HG02973 (cell line): ENCODE measurements around the gene PSMD13.
"Not testable (repeated sequence)": the region's sequence is repeated elsewhere in the genome, so short reads cannot be mapped to it uniquely, and the experiment has no call there.

Source experiments
- ATAC-seq: cut with Tn5 transposase; IDR thresholded peaks from one replicate; pipeline ENCODE4 v1.9.1; 2021; ENCODE audit warnings: moderate library complexity; ENCODE audit not compliant: unreplicated experiment

The PSMD13 gene

GRCh38 chr11:216081-216974 is 20.4 kb upstream of the PSMD13 start:
- ATAC-seq: no peak

DNA sequence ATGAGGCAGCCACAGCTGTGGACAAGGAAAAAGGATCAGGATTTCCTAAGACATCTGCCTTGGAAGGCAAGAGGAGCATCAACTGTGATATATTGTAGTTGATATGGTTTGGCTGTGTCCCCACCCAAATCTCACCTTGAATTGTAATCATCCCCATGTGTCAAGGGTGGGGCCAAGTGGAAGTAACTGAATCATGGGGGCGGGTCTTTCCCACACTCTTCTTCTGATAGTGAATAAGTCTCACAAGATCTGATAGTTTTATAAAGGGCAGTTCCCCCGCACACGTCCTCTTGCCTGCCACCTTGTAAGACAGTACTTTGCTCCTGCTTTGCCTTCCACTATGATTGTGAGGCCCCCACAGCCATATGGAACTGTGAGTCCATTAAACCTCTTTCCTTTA is 19.1 kb upstream of the PSMD13 start:
- ATAC-seq: no peak

DNA sequence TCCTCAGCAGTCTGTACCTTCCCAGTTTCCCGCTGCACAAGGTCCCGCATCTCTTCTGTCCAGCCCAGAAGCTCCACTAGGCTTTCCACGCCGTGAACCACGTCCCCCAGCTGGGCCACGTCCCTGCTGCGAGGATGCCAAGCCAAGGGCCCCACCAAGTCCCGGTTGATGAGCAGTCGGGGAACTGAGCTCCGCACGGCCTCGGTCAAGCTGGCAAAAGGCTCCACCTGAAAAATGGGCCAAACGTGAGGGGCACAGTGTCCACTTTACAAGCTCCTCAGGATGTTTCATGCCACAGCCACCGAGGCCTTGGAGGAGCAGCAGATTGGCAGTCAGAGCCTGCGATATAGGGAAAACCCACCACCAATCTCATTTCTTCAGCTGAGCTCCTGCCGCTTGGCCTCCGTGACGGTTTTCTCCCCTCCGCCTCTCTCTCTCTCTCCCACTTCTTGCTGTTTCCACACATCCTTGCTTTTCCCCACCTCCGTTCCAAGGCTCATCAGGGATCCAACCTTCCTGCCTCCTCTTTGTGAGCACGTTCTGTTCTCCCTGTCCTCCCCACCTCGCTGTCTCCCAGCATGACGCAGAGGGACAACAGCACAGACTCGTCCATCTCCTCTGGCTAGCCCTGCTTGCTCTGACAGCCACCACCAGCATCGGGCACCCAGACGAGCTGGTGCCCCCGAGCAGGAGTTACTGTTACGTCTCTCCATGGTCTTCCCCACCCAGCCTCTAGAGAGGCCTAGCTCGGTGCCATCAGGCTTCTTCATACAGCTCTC is 17.8 kb upstream of the PSMD13 start:
- no peak for ATAC-seq

- not testable (repeated sequence) for ATAC-seq
Measured at GRCh38 chr11:220641-221215, 16.0 kb upstream of the PSMD13 start.

DNA sequence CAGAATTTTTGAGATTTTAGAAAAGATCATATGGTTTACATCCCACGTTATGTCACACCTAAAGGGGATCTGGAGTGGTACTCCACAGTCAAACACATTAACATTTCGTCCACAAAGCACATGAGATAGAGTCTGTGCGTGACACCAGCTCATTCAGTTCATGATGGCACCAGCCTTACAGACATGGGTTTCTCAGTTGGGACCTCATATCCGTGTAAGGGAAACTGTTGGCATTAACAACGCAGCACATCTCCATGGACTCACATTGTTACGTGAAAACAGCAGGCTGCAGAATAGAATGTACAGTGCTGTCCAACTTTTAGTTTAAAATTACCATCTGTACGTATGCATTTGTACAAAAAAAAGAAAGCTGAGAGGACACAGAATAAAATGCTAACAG is 15.2 kb upstream of the PSMD13 start:
- no peak for ATAC-seq

GRCh38 chr11:221998-222789 is 14.6 kb upstream of the PSMD13 start:
- no peak for ATAC-seq

GRCh38 chr11:223026-223789 is 13.6 kb upstream of the PSMD13 start:
- ATAC-seq: no peak

GRCh38 chr11:223884-224283 is 12.9 kb upstream of the PSMD13 start:
- no peak for ATAC-seq

DNA sequence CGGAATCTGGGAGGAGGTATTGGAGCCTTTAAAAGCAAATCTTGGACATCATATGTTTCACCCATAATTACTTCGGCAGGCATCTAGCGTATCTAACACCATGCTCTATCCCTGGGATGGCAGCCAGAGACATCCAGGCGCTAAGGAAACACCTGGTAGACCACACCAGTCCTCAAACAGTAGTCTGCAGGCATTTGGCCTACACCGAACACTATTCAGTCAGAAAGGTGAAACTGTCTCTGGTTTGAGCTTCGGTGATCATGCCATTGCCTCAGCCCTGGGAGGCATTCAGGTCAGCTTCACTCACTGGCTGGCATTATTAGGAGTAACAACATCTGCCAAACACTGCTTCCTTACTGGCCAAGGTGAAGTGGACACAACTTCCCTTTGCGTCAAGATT is 12.4 kb upstream of the PSMD13 start:
- ATAC-seq: no peak

DNA sequence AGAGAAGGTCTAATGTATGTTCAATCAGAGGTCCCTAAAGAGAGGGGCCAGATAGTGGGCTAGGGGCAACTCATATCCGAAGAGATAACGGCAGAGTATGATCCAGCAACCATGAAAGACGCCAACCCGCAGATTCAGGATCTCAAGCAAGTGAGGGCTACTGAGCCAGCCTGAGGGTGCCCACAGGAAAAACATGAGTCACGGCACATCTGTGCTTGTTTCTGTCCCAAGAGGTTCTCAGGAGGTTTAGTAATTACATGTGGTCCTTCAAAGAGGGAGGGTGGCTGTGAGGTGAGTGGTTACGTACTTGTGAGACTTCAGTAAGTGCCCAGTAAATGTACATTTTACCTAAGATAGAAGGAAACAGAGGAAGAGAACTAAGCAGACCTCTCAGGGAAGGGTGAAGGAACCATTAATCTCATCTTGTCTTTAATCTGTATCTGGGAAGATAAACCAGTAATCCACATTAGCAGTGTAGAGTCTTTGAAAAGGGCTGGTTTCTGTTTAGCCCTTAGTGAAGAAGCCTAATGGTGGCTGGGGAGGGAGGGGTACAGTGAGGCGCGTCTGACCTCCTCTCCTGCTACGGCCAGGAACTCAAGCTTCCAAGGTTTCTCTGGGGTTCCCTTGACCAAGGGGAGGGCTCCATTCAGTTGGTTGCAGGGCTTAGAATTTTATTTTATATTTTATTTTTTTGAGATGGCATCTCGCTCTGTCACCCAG is 10.9 kb upstream of the PSMD13 start:
- ATAC-seq: no peak

GRCh38 chr11:227824-228379 is 8.9 kb upstream of the PSMD13 start:
- no peak for ATAC-seq

DNA sequence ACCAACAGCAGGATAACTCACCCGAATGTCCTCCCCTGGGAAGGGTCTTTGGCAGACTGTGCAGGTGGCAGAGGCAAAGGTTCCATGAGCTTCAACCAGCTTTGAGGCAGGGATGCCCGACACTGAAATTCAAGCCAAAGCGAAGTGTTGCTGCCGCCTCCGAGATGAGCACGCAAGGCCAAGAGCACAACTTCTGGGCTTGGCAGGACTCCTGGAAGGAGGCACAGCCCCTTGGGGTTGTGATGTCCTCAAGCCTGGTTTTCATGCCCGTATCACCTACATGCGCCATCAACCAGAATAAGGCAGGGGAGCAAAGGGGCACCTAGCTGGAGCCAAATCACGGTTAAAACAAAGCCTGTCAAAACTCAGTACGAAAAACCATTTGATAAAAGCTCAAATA is 6.3 kb upstream of the PSMD13 start:
- ATAC-seq: no peak

DNA sequence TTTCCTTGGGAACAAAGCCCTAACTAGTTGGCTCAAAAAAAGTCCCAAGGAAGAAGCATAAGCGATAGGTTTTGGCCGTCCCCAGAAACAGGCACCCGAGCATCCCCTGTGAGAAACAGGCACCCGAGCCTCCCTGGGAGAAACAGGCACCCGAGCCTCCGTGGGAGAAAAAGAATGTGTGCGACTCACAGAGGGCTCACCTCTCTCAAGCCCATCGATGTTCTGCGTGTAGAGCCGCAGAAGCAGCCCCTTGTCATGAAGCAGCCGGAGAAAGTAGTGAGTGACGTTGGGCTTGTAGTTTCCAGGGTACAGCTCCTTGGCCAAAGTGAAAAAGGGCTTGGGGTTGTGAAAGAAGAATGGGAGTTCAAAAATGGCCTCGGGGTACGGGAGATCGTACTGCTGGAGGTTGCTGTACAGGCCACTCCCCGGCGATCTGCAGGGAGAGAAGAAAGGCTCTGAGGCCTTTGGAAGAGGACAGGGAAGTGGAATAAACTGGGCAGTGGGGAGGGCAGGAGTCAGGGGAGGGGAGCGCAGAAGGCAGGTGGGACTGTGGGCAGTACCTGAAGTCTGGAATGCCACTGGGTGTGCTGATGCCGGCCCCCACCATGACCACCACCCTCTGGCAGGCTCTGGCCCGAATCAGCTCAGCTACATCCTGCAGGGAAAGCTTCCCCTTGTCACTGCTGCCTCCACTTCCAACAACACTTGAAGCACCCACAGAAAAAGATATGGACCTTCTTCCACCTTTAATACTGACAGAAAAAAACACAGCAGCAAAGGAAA is 3.8 kb upstream of the PSMD13 start:
- ATAC-seq: no peak

GRCh38 chr11:235180-235579 is 1.6 kb upstream of the PSMD13 start:
- ATAC-seq: no peak

- peak; percentile 6 for ATAC-seq
Measured at GRCh38 chr11:235609-235996, 1.2 kb upstream of the PSMD13 start.

DNA sequence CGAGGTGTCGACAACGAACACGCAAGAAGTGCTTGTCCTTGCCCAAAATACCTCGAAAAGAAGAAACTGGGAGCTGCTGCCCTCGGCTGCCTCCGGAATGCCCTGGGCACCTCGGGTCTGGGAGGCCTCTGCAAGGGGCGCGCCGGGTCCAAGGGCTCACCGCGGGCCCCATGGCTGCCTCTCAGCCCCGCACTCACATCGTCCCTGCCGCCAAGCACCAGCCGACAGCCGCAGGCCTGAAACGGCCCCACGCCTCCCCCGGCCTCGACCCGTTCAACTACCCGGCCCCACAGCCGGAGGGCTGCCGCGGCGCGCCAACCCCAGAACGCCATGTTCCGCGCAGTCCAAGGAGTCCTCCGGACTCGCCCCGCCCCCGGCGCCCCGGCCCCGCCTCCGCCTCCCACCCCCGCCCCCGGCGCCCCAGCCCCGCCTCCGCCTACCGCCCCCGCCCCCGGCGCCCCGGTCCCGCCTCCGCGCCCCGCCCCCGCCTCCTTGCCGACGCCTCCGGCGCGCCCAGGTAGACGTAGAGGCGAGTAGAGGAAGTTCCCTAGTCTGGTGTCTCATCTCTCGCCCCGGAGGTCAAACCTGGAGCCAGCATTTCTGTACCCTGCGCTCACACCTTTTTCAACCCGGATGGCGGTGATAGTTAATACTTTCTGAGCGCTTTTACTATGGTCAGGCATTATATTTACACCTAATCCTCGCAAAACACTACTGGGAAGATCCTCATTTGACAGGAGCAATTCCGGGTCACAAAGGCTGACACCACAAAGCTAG is 591 bp upstream of the PSMD13 start, which contains the start of gene SIRT3:
TSS of gene SIRT3 (minus strand) at position 346 of the 777 bp plus-strand sequence. CDS start at position 332, 14 bp downstream.
- ATAC-seq: peak; percentile 73

DNA sequence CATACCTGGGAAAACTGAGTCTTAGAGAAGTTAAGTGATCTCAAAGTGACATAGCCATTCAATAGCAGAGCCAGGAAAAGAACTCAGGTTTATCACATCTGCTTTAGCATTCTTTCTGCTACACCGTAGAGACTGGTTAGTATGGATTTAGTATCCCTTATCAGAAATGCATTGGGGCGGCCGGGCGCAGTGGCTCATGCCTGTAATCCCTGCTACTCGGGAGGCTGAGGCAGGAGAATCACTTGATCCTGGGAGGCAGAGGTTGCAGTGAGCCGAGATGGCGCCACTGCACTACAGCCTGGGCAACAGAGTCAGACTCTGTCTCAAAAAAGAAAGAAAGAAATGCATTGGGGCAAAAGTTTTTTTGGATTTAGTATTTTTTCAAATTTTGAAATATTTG is 1.6 kb downstream of the PSMD13 start:
- not testable (repeated sequence) for ATAC-seq

- ATAC-seq: no peak
Measured at GRCh38 chr11:240315-240714, 3.5 kb downstream of the PSMD13 start.
